Neural cell (in vitro differentiated cells): ENCODE measurements around the gene OAT. TPM values are rescaled to one million over a fixed set of nuclear protein-coding genes. Genes with fewer than 3 reads are reported as not detected.
A peak's percentile ranks its signal among the peaks of the same experiment; 100 is the strongest.

Experiments used
- H2AFZ ChIP-seq: fragments of 200-600, 300-800 bp; sonication (generic), shearing (Covaris generic); 2 replicates; pipeline ENCODE4 v1.6.0; 2014; ENCODE audit warnings: low read depth, mild to moderate bottlenecking, antibody characterized with exemption, low read length, moderate library complexity
- H3F3A ChIP-seq: fragments of 200-600 bp; shearing (Covaris generic); 2 replicates; pipeline ENCODE4 v1.6.1; 2016; ENCODE audit warnings: mild to moderate bottlenecking, moderate library complexity, mixed read lengths, antibody characterized with exemption, low read length; ENCODE audit not compliant: insufficient read depth, poor library complexity, severe bottlenecking
- H3K27ac ChIP-seq: fragments of 200-600, 300-800 bp; sonication (generic), shearing (Covaris generic); 2 replicates; pipeline ENCODE4 v1.5.1; 2014; ENCODE audit warnings: mild to moderate bottlenecking, low read length, moderate library complexity
- H3K27me3 ChIP-seq: fragments of 300-800, 200-600 bp; sonication (generic), shearing (Covaris generic); 2 replicates; pipeline ENCODE4 v1.6.0; 2014; ENCODE audit warnings: mild to moderate bottlenecking, low read depth, low read length, moderate library complexity; ENCODE audit not compliant: insufficient read depth
- H3K36me3 ChIP-seq: fragments of 300-800, 200-600 bp; sonication (generic), shearing (Covaris generic); 2 replicates; pipeline ENCODE4 v1.5.1; 2014; ENCODE audit warnings: mild to moderate bottlenecking, antibody characterized with exemption, low read length, moderate library complexity; ENCODE audit not compliant: insufficient read depth
- H3K4me2 ChIP-seq: fragments of 300-800, 200-600 bp; sonication (generic), shearing (Covaris generic); 2 replicates; pipeline ENCODE4 v1.6.0; 2014; ENCODE audit warnings: mild to moderate bottlenecking, low read length
- H3K4me3 ChIP-seq: fragments of 300-800, 200-600 bp; sonication (generic), shearing (Covaris generic); 2 replicates; pipeline ENCODE4 v1.5.1; 2014; ENCODE audit warnings: mild to moderate bottlenecking, low read length, moderate library complexity
- H3K79me2 ChIP-seq: fragments of 200-600 bp; shearing (Covaris generic); replicated peaks from 2 replicates; pipeline ENCODE4 v1.6.0; 2014; ENCODE audit warnings: mild to moderate bottlenecking, low read length, moderate library complexity; ENCODE audit not compliant: insufficient read depth
- H3K9ac ChIP-seq: fragments of 300-800, 200-600 bp; sonication (generic), shearing (Covaris generic); 2 replicates; pipeline ENCODE4 v1.6.1; 2016; ENCODE audit warnings: mild to moderate bottlenecking, low read length, mixed read lengths
- H3K9me2 ChIP-seq: fragments of 200-600 bp; shearing (Covaris generic); 2 replicates; pipeline ENCODE4 v1.6.1; 2016; ENCODE audit warnings: mild to moderate bottlenecking, low read length, mixed read lengths; ENCODE audit not compliant: insufficient read depth
- H3K9me3 ChIP-seq: fragments of 200-600, 300-800 bp; sonication (generic), shearing (Covaris generic); 2 replicates; pipeline ENCODE4 v1.6.1; 2016; ENCODE audit warnings: mild to moderate bottlenecking, mixed run types, low read length, moderate library complexity, mixed read lengths
- H4K20me1 ChIP-seq: fragments of 200-600 bp; shearing (Covaris generic); 2 replicates; pipeline ENCODE4 v1.6.1; 2016; ENCODE audit warnings: mild to moderate bottlenecking, mixed run types; ENCODE audit not compliant: insufficient read depth
- CTCF ChIP-seq: fragments of 450-650 bp; IDR thresholded peaks from 2 replicates; pipeline ENCODE4 v1.5.1; 2014; ENCODE audit warnings: antibody characterized with exemption, mild to moderate bottlenecking, moderate library complexity; ENCODE audit not compliant: poor library complexity, severe bottlenecking
- EP300 ChIP-seq: fragments of 450-650 bp; conservative IDR thresholded peaks from 2 replicates; pipeline ENCODE4 v1.6.1; 2014; ENCODE audit warnings: antibody characterized with exemption, mild to moderate bottlenecking, moderate library complexity; ENCODE audit not compliant: poor library complexity, severe bottlenecking
- EZH2 ChIP-seq: fragments of 200-600, 300-800 bp; shearing (Covaris generic), sonication (generic); IDR thresholded peaks from 2 replicates; pipeline ENCODE4 v1.6.1; 2014; ENCODE audit warnings: antibody characterized with exemption, low read length, borderline replicate concordance, mild to moderate bottlenecking; ENCODE audit not compliant: insufficient read depth, poor library complexity, severe bottlenecking
- MXI1 ChIP-seq: fragments of 450-650 bp; conservative IDR thresholded peaks from 2 replicates; pipeline ENCODE4 v1.6.1; 2014; ENCODE audit warnings: antibody characterized with exemption, mild to moderate bottlenecking; ENCODE audit not compliant: poor library complexity, severe bottlenecking
- POLR2AphosphoS5 ChIP-seq: IDR thresholded peaks from 2 replicates; pipeline ENCODE4 v1.6.1; 2012
- RAD21 ChIP-seq: fragments of 450-650 bp; conservative IDR thresholded peaks from 2 replicates; pipeline ENCODE4 v1.6.1; 2014; ENCODE audit warnings: antibody characterized with exemption, mild to moderate bottlenecking, moderate library complexity
- SMC3 ChIP-seq: fragments of 450-650 bp; conservative IDR thresholded peaks from 2 replicates; pipeline ENCODE4 v1.6.1; 2014; ENCODE audit warnings: antibody characterized with exemption, mild to moderate bottlenecking, moderate library complexity; ENCODE audit not compliant: poor library complexity
- TAF1 ChIP-seq: IDR thresholded peaks from 2 replicates; pipeline ENCODE4 v1.6.1; 2012; ENCODE audit warnings: low read depth
- polyA plus RNA-seq: library from polyadenylated mRNA; depleted of rRNA; stranded (reverse); fragments of >200 nt; gene quantifications from 2 replicates; pipeline ENCODE4 v1.2.3, GENCODE V29; 2014
- TF ChIP-seq, protein P1 (sequence below): IDR thresholded peaks from 2 replicates; pipeline ENCODE4 v1.6.1; 2012; ENCODE audit warnings: borderline replicate concordance

The OAT gene
- polyA plus RNA-seq, 1 donor from 2014 or later, result 132 TPM

DNA sequence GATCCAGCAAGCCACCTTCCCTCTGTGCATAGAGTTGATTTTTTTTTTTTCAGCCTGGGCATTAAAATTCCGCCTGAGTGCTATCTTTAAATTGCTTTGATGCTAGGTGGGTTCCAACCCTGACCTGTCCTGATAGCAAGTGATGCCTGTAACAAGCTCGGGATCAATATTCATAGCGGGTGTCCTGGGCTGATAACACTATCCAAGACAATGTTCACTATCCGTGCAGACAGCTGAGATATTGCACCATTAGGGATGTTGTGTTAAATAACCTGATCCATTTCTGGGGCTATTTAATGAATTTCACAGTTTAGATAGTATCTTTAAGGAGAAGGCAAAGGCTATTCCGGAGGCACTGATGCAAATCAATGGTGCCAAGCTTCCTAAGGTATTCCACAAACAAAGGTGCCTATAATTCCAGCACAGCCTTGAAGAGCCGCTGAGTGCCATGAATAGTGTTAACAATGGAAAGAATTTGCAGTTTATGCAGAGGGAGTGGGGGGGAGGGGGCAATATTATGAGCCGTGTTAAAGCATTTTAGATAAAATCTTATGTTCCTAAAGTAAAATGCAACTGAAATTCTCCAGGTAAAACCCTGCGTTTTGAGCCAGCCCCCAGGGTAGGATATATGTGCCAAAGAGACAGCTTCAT lies 35.4 kb upstream of the OAT start:
- TF ChIP-seq TAF1, result no peak
- TF ChIP-seq SMC3, result no peak
- TF ChIP-seq, protein P1, sequence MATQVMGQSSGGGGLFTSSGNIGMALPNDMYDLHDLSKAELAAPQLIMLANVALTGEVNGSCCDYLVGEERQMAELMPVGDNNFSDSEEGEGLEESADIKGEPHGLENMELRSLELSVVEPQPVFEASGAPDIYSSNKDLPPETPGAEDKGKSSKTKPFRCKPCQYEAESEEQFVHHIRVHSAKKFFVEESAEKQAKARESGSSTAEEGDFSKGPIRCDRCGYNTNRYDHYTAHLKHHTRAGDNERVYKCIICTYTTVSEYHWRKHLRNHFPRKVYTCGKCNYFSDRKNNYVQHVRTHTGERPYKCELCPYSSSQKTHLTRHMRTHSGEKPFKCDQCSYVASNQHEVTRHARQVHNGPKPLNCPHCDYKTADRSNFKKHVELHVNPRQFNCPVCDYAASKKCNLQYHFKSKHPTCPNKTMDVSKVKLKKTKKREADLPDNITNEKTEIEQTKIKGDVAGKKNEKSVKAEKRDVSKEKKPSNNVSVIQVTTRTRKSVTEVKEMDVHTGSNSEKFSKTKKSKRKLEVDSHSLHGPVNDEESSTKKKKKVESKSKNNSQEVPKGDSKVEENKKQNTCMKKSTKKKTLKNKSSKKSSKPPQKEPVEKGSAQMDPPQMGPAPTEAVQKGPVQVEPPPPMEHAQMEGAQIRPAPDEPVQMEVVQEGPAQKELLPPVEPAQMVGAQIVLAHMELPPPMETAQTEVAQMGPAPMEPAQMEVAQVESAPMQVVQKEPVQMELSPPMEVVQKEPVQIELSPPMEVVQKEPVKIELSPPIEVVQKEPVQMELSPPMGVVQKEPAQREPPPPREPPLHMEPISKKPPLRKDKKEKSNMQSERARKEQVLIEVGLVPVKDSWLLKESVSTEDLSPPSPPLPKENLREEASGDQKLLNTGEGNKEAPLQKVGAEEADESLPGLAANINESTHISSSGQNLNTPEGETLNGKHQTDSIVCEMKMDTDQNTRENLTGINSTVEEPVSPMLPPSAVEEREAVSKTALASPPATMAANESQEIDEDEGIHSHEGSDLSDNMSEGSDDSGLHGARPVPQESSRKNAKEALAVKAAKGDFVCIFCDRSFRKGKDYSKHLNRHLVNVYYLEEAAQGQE, result no peak
- TF ChIP-seq RAD21, result no peak
- TF ChIP-seq EP300, result no peak
- TF ChIP-seq EZH2, result no peak
- TF ChIP-seq MXI1, result no peak
- peak; percentile 49 for TF ChIP-seq POLR2AphosphoS5
- H2AFZ ChIP-seq, result no peak overlapping the region
- no peaks in the 10 kb centered on the region for H3K9me2 ChIP-seq
- H4K20me1 ChIP-seq, result no peaks in the 10 kb centered on the region
- no peaks in the 10 kb centered on the region for H3K79me2 ChIP-seq
- no peaks in the 10 kb centered on the region for H3F3A ChIP-seq
- H3K4me3 ChIP-seq, result no peak overlapping the region
- H3K27me3 ChIP-seq, result peaks cover 37% of the 10 kb centered on the region
- H3K27ac ChIP-seq, result no peak overlapping the region
- no peaks in the 10 kb centered on the region for H3K36me3 ChIP-seq
- H3K9me3 ChIP-seq, result no peaks in the 10 kb centered on the region
- no peak overlapping the region for H3K4me2 ChIP-seq
- H3K9ac ChIP-seq, result no peak overlapping the region

- Histone ChIP-seq H3K36me3 (no peaks in the 10 kb centered on the region), H3K27me3 (peaks cover 65% of the 10 kb centered on the region), H3K9me2 (no peaks in the 10 kb centered on the region), H4K20me1 (no peaks in the 10 kb centered on the region), H2AFZ (no peak overlapping the region), H3F3A (no peaks in the 10 kb centered on the region), H3K9ac (no peak overlapping the region), H3K27ac (no peak overlapping the region), H3K79me2 (no peaks in the 10 kb centered on the region), H3K4me2 (no peak overlapping the region), H3K9me3 (no peaks in the 10 kb centered on the region), H3K4me3 (no peak overlapping the region)
- no peak for TF ChIP-seq RAD21
- TF ChIP-seq EZH2, result no peak
- no peak for TF ChIP-seq MXI1
- TF ChIP-seq TAF1, result no peak
- no peak for TF ChIP-seq POLR2AphosphoS5
- no peak for TF ChIP-seq SMC3
- TF ChIP-seq EP300, result no peak
- TF ChIP-seq, protein P1, result no peak
- no peak for TF ChIP-seq CTCF
Measured at GRCh38 chr10:124451276-124451675, 32.6 kb upstream of the OAT start.
